ENCODE data around the gene GNAZ. TPM values are rescaled to one million over a fixed set of nuclear protein-coding genes. Genes with fewer than 3 reads are reported as not detected.
A peak's percentile ranks its signal among the peaks of the same experiment; 100 is the strongest.

Gene GNAZ
- total and polyA plus RNA-seq, 8 donors = 1.7 to 4.7 (median 3.9) TPM

- DNase-seq = no peak
- Histone ChIP-seq H3K4me1 (peaks cover 0 to 11% of the 10 kb centered on the region in 2 donors), H3K9me3 (no peaks in the 10 kb centered on the region), H3K27me3 (no peaks in the 10 kb centered on the region), H3K36me3 (no peaks in the 10 kb centered on the region), H3K27ac (no peak overlapping the region), H3K4me3 (no peak overlapping the region)
- TF ChIP-seq CTCF (IDR thresholded peaks at IDR 0.05) = no peak
- intact Hi-C loops (cut with DNase I) = no loop called here
- ATAC-seq = no peak
Observed at GRCh38 chr22:23097412-23098229, 27.3 kb downstream of the GNAZ start.

GRCh38 chr22:23098230-23098705, 27.9 kb downstream of the GNAZ start:
- Histone ChIP-seq H3K27me3 (no peaks in the 10 kb centered on the region), H3K4me1 (peaks cover 0 to 11% of the 10 kb centered on the region in 2 donors), H3K9me3 (no peaks in the 10 kb centered on the region), H3K4me3 (no peak overlapping the region), H3K27ac (no peak overlapping the region), H3K36me3 (no peaks in the 10 kb centered on the region)
- ATAC-seq (no peak), DNase-seq (no peak)
- intact Hi-C loops (cut with DNase I) = no loop called here
- no peak for TF ChIP-seq CTCF (IDR thresholded peaks at IDR 0.05)

- H3K27me3 ChIP-seq = no peaks in the 10 kb centered on the region
- no peaks in the 10 kb centered on the region for H3K36me3 ChIP-seq
- no peak for DNase-seq
- no peak overlapping the region for H3K4me3 ChIP-seq
- TF ChIP-seq CTCF (IDR thresholded peaks at IDR 0.05) = no peak
- no peaks in the 10 kb centered on the region for H3K9me3 ChIP-seq
- ATAC-seq = peak; percentile 21
- peaks cover 0 to 11% of the 10 kb centered on the region in 2 donors for H3K4me1 ChIP-seq
- H3K27ac ChIP-seq = no peak overlapping the region
- intact Hi-C loops (cut with DNase I) = no loop called here
Observed at GRCh38 chr22:23098718-23099530, 28.6 kb downstream of the GNAZ start.

- no peak for DNase-seq
- TF ChIP-seq CTCF (IDR thresholded peaks at IDR 0.05) = no peak
- no peaks in the 10 kb centered on the region for H3K9me3 ChIP-seq
- no peaks in the 10 kb centered on the region for H3K27me3 ChIP-seq
- no peak overlapping the region for H3K4me3 ChIP-seq
- H3K36me3 ChIP-seq = no peaks in the 10 kb centered on the region
- peaks cover 0 to 11% of the 10 kb centered on the region in 2 donors for H3K4me1 ChIP-seq
- no peak for ATAC-seq
- intact Hi-C loops (cut with DNase I) = no loop called here
- no peak overlapping the region for H3K27ac ChIP-seq
Observed at GRCh38 chr22:23099531-23099804, 29.1 kb downstream of the GNAZ start.

- no peak overlapping the region for H3K27ac ChIP-seq
- no peaks in the 10 kb centered on the region for H3K36me3 ChIP-seq
- ATAC-seq (no peak), DNase-seq (no peak)
- no peak for TF ChIP-seq CTCF (IDR thresholded peaks at IDR 0.05)
- H3K4me3 ChIP-seq = no peak overlapping the region
- peaks cover 0 to 11% of the 10 kb centered on the region in 2 donors for H3K4me1 ChIP-seq
- no peaks in the 10 kb centered on the region for H3K27me3 ChIP-seq
- intact Hi-C loops (cut with DNase I) = no loop called here
- H3K9me3 ChIP-seq = no peaks in the 10 kb centered on the region
Observed at GRCh38 chr22:23100124-23100801, 29.9 kb downstream of the GNAZ start.
